Common myeloid progenitor, CD34-positive (primary cell): ENCODE results near the gene IGF2BP2.
"Not testable (repeated sequence)": the region's sequence is repeated elsewhere in the genome, so short reads cannot be mapped to it uniquely, and the experiment has no call there.

ENCODE experiments used
- CTCF ChIA-PET: fragments of 350-600 bp; sonication (Branson Sonifier 250); formaldehyde crosslinking; loops from one replicate; lab custom pipeline; 2021; ENCODE audit warnings: antibody characterized with exemption; lab: Charles Lee
- POLR2A ChIA-PET: fragments of 350-600 bp; sonication (Branson Sonifier 250); formaldehyde crosslinking; loops from one replicate; lab custom pipeline; 2021; ENCODE audit warnings: antibody characterized with exemption; lab: Charles Lee
- DNase-seq, 3 donors: peaks; one replicate each; pipeline versions ENCODE4 v3.0.0 to v3.0.0-alpha.2; 2013
- H3K27ac ChIP-seq, 2 experiments: 1 replicate in 1 of 2; 2 replicates in 1 of 2; pipeline ENCODE4 v1.7.0; 2013; ENCODE audit warnings: inconsistent platforms in 2 of 2, low read length in 2 of 2, mild to moderate bottlenecking in 2 of 2, low read depth in 1 of 2, moderate library complexity in 1 of 2; ENCODE audit not compliant: severe bottlenecking in 2 of 2, insufficient read depth in 1 of 2, poor library complexity in 1 of 2
- H3K27me3 ChIP-seq, 5 experiments: replicated peaks in 2 of 5; 1 replicate in 3 of 5; 2 replicates in 2 of 5; pipeline versions ENCODE4 v1.6.1 to v1.7.0; 2013; ENCODE audit warnings: low read length in 4 of 5, mild to moderate bottlenecking in 2 of 5, moderate library complexity in 2 of 5, inconsistent platforms in 1 of 5; ENCODE audit not compliant: insufficient read depth in 5 of 5, control insufficient read depth in 4 of 5
- H3K36me3 ChIP-seq, 4 experiments: 1 replicate in 2 of 4; 2 replicates in 2 of 4; pipeline versions ENCODE4 v1.6.1 to v1.7.0; 2013; ENCODE audit warnings: low read length in 3 of 4, control low read depth in 1 of 4, mild to moderate bottlenecking in 1 of 4; ENCODE audit not compliant: control insufficient read depth in 4 of 4, insufficient read depth in 4 of 4
- H3K4me1 ChIP-seq, 4 experiments: 1 replicate in 3 of 4; 2 replicates in 1 of 4; pipeline versions ENCODE4 v1.6.1 to v1.7.1; 2013; ENCODE audit warnings: low read length in 3 of 4, mild to moderate bottlenecking in 3 of 4, control low read depth in 1 of 4, inconsistent platforms in 1 of 4, moderate library complexity in 1 of 4; ENCODE audit not compliant: control insufficient read depth in 4 of 4, insufficient read depth in 4 of 4; ENCODE audit errors: control extremely low read depth in 1 of 4
- H3K4me3 ChIP-seq, 7 experiments: 1 replicate in 4 of 7; 2 replicates in 3 of 7; pipeline versions ENCODE4 v1.5.1 to v1.7.0; 2013; ENCODE audit warnings: mild to moderate bottlenecking in 7 of 7, low read length in 6 of 7, moderate library complexity in 6 of 7, inconsistent platforms in 2 of 7, low read depth in 2 of 7, control low read depth in 1 of 7; ENCODE audit not compliant: insufficient read depth in 4 of 7, control insufficient read depth in 1 of 7; ENCODE audit errors: extremely low read depth in 1 of 7
- H3K9me3 ChIP-seq, 5 experiments: 1 replicate in 4 of 5; 2 replicates in 1 of 5; pipeline versions ENCODE4 v1.6.1 to v1.7.1; 2013; ENCODE audit warnings: low read length in 4 of 5, mild to moderate bottlenecking in 2 of 5, inconsistent platforms in 1 of 5, low read depth in 1 of 5, moderate library complexity in 1 of 5; ENCODE audit not compliant: control insufficient read depth in 4 of 5, insufficient read depth in 2 of 5; ENCODE audit errors: control extremely low read depth in 1 of 5
- WGBS: methylation state at CpG from one replicate; pipeline ENCODE4 v1.1.5; 2013; ENCODE audit not compliant: insufficient coverage; 5-methylcytosine and 5-hydroxymethylcytosine counted together

Gene IGF2BP2

DNA sequence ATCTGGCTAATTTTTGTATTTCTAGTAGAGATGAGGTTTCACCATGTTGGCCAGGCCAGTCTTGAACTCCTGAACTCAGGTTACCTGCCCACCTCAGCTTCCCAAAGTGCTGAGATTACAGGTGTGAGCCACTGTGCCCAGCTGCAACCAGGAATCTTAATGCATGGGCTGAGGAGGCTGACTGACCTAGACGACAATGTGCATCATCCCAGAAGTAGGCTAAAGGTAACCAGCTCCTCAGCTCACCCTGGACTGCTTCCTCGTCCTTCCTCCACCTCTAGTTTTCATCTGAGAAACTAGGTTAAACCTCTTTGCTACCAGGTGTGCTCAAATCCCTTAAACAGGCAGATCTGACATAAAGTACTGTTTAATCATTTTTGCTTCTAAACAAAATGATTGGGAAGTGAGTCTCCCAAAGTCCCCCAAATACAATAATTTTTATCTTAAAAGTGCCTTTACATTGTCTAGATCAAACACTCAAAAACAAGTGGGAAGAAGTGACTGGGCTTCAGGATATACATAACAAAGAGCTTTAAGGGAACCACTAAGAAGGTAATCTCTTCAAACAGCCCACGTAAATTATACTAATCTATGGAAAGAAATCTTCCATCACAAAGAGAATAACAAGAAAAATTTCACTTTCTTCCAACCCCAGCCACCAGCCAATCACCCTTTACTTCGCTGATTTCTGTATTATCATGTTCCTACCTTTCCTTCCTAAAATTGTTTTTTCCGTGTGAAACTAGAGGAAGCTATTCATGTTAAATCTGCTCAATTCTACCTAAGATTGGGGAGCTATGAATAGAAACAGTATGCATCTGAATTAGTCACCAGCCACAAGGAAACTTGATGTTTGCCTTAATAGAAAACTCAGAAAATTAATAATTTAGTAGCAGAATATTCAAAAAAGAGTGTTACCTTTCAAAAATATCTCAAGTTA lies 34.7 kb downstream of the IGF2BP2 start:
- Histone ChIP-seq H3K9me3 (no peaks in the 10 kb centered on the region), H3K27me3 (no peaks in the 10 kb centered on the region), H3K4me1 (peaks cover 0 to 10% (median 0%) of the 10 kb centered on the region in 4 experiments), H3K4me3 (no peak overlapping the region), H3K36me3 (peaks cover 0 to 2% (median 0%) of the 10 kb centered on the region in 4 experiments), H3K27ac (no peak overlapping the region)
- POLR2A ChIA-PET: interaction anchor here (0.7 kb wide), 1 partner anchor 22 kb away, joined by 4 read pairs; no protein-coding TSS in a partner anchor
- no peak for DNase-seq
- WGBS: 57% methylated on average over 3 of the region's 5 CpGs
- CTCF ChIA-PET: interaction anchor here (0.8 to 5.4 kb wide), 6 partner anchors 11 to 56 kb away, joined by 3 to 33 read pairs (median 5); no protein-coding TSS in a partner anchor

GRCh38 chr3:185789134-185789533 lies 35.7 kb downstream of the IGF2BP2 start:
- 100% methylated on average over 1 of the region's 2 CpGs for WGBS
- Histone ChIP-seq H3K4me3 (no peak overlapping the region), H3K36me3 (peaks cover 0 to 10% (median 5%) of the 10 kb centered on the region in 4 experiments), H3K27me3 (no peaks in the 10 kb centered on the region), H3K27ac (no peak overlapping the region), H3K4me1 (peaks cover 0 to 8% (median 0%) of the 10 kb centered on the region in 4 experiments), H3K9me3 (no peaks in the 10 kb centered on the region)
- DNase-seq: no peak
- ChIA-PET CTCF (interaction anchor here (0.8 to 5.4 kb wide), 4 partner anchors 11 to 54 kb away, joined by 3 to 33 read pairs (median 4); no protein-coding TSS in a partner anchor), POLR2A (interaction anchor here (0.8 kb wide), 1 partner anchor 136 kb away, joined by 3 read pairs; no protein-coding TSS in a partner anchor)

DNA sequence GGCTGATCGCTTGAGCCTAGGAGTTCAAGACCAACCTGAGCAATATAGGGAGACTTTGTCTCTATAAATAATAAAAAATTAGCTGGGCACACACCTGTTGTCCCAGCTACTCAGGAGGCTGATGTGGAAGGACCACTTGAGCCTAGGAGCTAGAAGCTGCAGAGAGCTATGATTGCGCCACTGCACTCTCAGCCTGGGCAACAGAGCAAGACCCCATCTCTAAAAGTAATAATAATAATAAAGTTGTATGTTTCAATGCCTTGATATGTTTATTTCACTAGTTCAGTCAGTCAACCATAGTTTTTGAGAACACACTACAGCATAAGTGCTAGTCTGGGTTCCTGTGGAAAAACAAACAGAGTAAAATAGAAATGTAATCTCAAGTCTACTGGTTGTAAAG lies 36.5 kb downstream of the IGF2BP2 start:
- H3K36me3 ChIP-seq: peaks cover 0 to 10% (median 7%) of the 10 kb centered on the region in 4 experiments
- ChIA-PET POLR2A (no interaction called here), CTCF (interaction anchor here (0.7 to 5.4 kb wide), 4 partner anchors 11 to 33 kb away, joined by 3 to 33 read pairs (median 3); no protein-coding TSS in a partner anchor)
- no peak overlapping the region for H3K27ac ChIP-seq
- H3K27me3 ChIP-seq: no peaks in the 10 kb centered on the region
- DNase-seq: no peak
- H3K4me3 ChIP-seq: no peak overlapping the region
- no peaks in the 10 kb centered on the region for H3K9me3 ChIP-seq
- H3K4me1 ChIP-seq: peaks cover 0 to 8% (median 0%) of the 10 kb centered on the region in 4 experiments
- no CpG with 5 or more reads among the region's 2 CpGs for WGBS

- Histone ChIP-seq H3K36me3 (peaks cover 0 to 11% (median 8%) of the 10 kb centered on the region in 4 experiments), H3K9me3 (no peaks in the 10 kb centered on the region), H3K27ac (no peak overlapping the region), H3K4me3 (no peak overlapping the region), H3K27me3 (no peaks in the 10 kb centered on the region), H3K4me1 (peaks cover 0 to 8% (median 0%) of the 10 kb centered on the region in 4 experiments)
- POLR2A ChIA-PET: no interaction called here
- WGBS: 99% methylated on average over 12 of the region's 20 CpGs
- no peak for DNase-seq
- CTCF ChIA-PET: interaction anchor here (0.7 to 5.4 kb wide), 4 partner anchors 9 to 34 kb away, joined by 3 to 33 read pairs (median 3); no protein-coding TSS in a partner anchor
Measured at GRCh38 chr3:185786956-185787877, 37.6 kb downstream of the IGF2BP2 start.

DNA sequence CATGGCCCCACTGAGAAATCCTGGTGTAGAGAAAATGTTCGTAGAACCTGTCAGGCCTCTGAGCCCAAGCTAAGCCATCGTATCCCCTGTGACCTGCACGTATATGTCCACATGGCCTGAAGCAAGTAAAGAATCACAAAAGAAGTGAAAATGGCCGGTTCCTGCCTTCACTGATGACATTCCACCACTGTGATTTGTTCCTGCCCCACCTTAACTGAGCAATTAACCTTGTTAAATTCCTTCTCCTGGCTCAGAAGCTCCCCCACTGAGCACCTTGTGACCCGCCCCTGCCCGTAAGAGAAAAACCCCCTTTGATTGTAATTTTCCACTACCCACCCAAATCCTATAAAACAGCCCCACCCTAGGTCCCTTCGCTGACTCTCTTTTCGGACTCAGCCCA lies 38.6 kb downstream of the IGF2BP2 start:
- not testable (repeated sequence) for H3K9me3 ChIP-seq, H3K4me3 ChIP-seq, DNase-seq, H3K4me1 ChIP-seq, H3K27me3 ChIP-seq, H3K27ac ChIP-seq
- ChIA-PET CTCF (interaction anchor here (1.1 to 1.8 kb wide), 2 partner anchors 9 to 19 kb away, joined by 3 read pairs; no protein-coding TSS in a partner anchor), POLR2A (interaction anchor here (0.8 kb wide), 1 partner anchor 37 kb away, joined by 3 read pairs; no protein-coding TSS in a partner anchor)
- WGBS: 97% methylated on average over 8 of the region's 8 CpGs
- peaks cover 0 to 11% (median 8%) of the 10 kb centered on the region in 4 experiments for H3K36me3 ChIP-seq

DNA sequence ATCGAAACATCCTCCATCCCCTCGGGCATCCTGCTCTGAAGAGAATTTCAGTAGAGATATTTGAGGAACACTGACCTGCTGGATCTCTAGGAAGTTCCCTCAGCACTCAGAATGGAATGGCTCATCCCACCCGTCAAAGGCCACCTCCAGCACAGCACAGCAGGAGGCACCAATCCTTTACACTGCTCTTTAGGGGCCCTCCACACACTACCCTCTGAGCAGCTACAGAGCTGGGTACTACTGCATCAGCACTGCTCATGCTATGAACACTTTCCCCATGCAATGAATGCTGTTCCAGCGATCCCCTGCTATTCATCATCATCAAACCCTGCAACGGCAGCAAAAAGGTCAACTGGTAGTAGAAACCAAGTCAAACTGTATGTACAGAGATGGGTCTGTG lies 40.5 kb downstream of the IGF2BP2 start:
- H3K4me3 ChIP-seq: no peak overlapping the region
- WGBS: 100% methylated on average over 5 of the region's 5 CpGs
- no peaks in the 10 kb centered on the region for H3K4me1 ChIP-seq
- H3K36me3 ChIP-seq: peaks cover under 1 to 11% (median 8%) of the 10 kb centered on the region in 4 experiments
- ChIA-PET POLR2A (no interaction called here), CTCF (interaction anchor here (0.8 to 1.8 kb wide), 3 partner anchors 17 to 124 kb away, joined by 3 to 4 read pairs (median 3); no protein-coding TSS in a partner anchor)
- H3K27ac ChIP-seq: no peak overlapping the region
- no peaks in the 10 kb centered on the region for H3K9me3 ChIP-seq
- no peaks in the 10 kb centered on the region for H3K27me3 ChIP-seq
- DNase-seq: no peak
